Measurements from ENCODE around the gene EEA1.

EEA1 gene

GRCh38 chr12:92739113-92739512 lies 190.0 kb downstream of the EEA1 start:
- no peak for DNase-seq (ENCODE audit: low read depth)
- TF ChIP-seq CTCF (IDR thresholded peaks at IDR 0.05; ENCODE audit: control insufficient read depth, extremely low read depth, insufficient read depth) = no peak

GRCh38 chr12:92737855-92738850 lies 190.9 kb downstream of the EEA1 start:
- DNase-seq (ENCODE audit: low read depth) = no peak
- no peak overlapping the region for H3K4me3 ChIP-seq (ENCODE audit: low read depth, low read length)
- TF ChIP-seq CTCF (IDR thresholded peaks at IDR 0.05; ENCODE audit: control insufficient read depth, extremely low read depth, insufficient read depth) = no peak

More at GRCh38 chr12:92739113-92739512, 190.0 kb downstream of the EEA1 start:
- H3K4me3 ChIP-seq (ENCODE audit: low read depth, low read length) = no peak overlapping the region

- TF ChIP-seq CTCF (IDR thresholded peaks at IDR 0.05; ENCODE audit: control insufficient read depth, extremely low read depth, insufficient read depth) = no peak
- no peak overlapping the region for H3K4me3 ChIP-seq (ENCODE audit: low read depth, low read length)
- DNase-seq (ENCODE audit: low read depth) = no peak
These were observed 192.5 kb downstream of the EEA1 start for GRCh38 chr12:92736605-92737004.

GRCh38 chr12:92735131-92735721 lies 193.9 kb downstream of the EEA1 start:
- DNase-seq (ENCODE audit: low read depth) = peak; percentile 35

GRCh38 chr12:92733661-92734060 lies 195.4 kb downstream of the EEA1 start:
- no peak for TF ChIP-seq CTCF (IDR thresholded peaks at IDR 0.05; ENCODE audit: control insufficient read depth, extremely low read depth, insufficient read depth)
- no peak for DNase-seq (ENCODE audit: low read depth)
- no peak overlapping the region for H3K4me3 ChIP-seq (ENCODE audit: low read depth, low read length)

More at GRCh38 chr12:92735131-92735721, 193.9 kb downstream of the EEA1 start:
- 0 out of 2 replicates have a peak, but pooled peaks have one; percentile 10 for TF ChIP-seq CTCF (IDR thresholded peaks at IDR 0.05; ENCODE audit: control insufficient read depth, extremely low read depth, insufficient read depth)
- no peak overlapping the region for H3K4me3 ChIP-seq (ENCODE audit: low read depth, low read length)

GRCh38 chr12:92733181-92733580 lies 195.9 kb downstream of the EEA1 start:
- TF ChIP-seq CTCF (IDR thresholded peaks at IDR 0.05; ENCODE audit: control insufficient read depth, extremely low read depth, insufficient read depth) = no peak
- no peak for DNase-seq (ENCODE audit: low read depth)

More at GRCh38 chr12:92733181-92733580, 195.9 kb downstream of the EEA1 start:
- H3K4me3 ChIP-seq (ENCODE audit: low read depth, low read length) = no peak overlapping the region
